Activated CD8-positive, alpha-beta memory T cell treated with anti-CD3 and anti-CD28 coated beads, Interleukin-2, amount 50 U/mL, for 4 hours (primary cell): ENCODE data around the gene SCYL2.
A peak's percentile ranks its signal among the peaks of the same experiment; 100 is the strongest.
"Not testable (repeated sequence)": the region's sequence is repeated elsewhere in the genome, so short reads cannot be mapped to it uniquely, and the experiment has no call there.

Source experiments
- DNase-seq: peaks from one replicate; pipeline ENCODE4 v3.0.0-alpha.2; 2020

SCYL2 gene

GRCh38 chr12:100266835-100267602 lies at the start of gene SCYL2, which contains the start of gene DEPDC4:
SCYL2 (plus strand) TSS chr12:100267177; CDS start chr12:100282971, 15,794 bp downstream.
DEPDC4 (minus strand) TSS chr12:100267079; CDS start chr12:100267076, 3 bp downstream.
- peak; percentile 91 for DNase-seq

- DNase-seq, result no peak
These were observed 47.5 kb upstream of the SCYL2 start for GRCh38 chr12:100219328-100220109.

GRCh38 chr12:100221523-100221922 lies 45.5 kb upstream of the SCYL2 start:
- DNase-seq, result no peak

- not testable (repeated sequence) for DNase-seq
These were observed 44.8 kb upstream of the SCYL2 start for GRCh38 chr12:100222173-100222572.

GRCh38 chr12:100225491-100225890 lies 41.5 kb upstream of the SCYL2 start:
- no peak for DNase-seq

- DNase-seq, result no peak
These were observed 37.8 kb upstream of the SCYL2 start for GRCh38 chr12:100229036-100229635.

- DNase-seq, result no peak
These were observed 37.1 kb upstream of the SCYL2 start for GRCh38 chr12:100229876-100230275.

- DNase-seq, result not testable (repeated sequence)
These were observed 35.1 kb upstream of the SCYL2 start for GRCh38 chr12:100231873-100232272.

GRCh38 chr12:100234166-100234565 lies 32.8 kb upstream of the SCYL2 start:
- DNase-seq, result no peak

- DNase-seq, result no peak
These were observed 32.2 kb upstream of the SCYL2 start for GRCh38 chr12:100234591-100235304.

GRCh38 chr12:100238801-100239200 lies 28.2 kb upstream of the SCYL2 start:
- DNase-seq, result no peak

- DNase-seq, result no peak
These were observed 27.4 kb upstream of the SCYL2 start for GRCh38 chr12:100239589-100239988.

- no peak for DNase-seq
These were observed 23.8 kb upstream of the SCYL2 start for GRCh38 chr12:100243137-100243536.

- no peak for DNase-seq
These were observed 19.2 kb upstream of the SCYL2 start for GRCh38 chr12:100247765-100248164.

- no peak for DNase-seq
These were observed 18.1 kb upstream of the SCYL2 start for GRCh38 chr12:100248886-100249285.

GRCh38 chr12:100249941-100250340 lies 17.0 kb upstream of the SCYL2 start:
- no peak for DNase-seq

GRCh38 chr12:100251917-100252316 lies 15.1 kb upstream of the SCYL2 start:
- no peak for DNase-seq

GRCh38 chr12:100253437-100253836 lies 13.5 kb upstream of the SCYL2 start:
- no peak for DNase-seq

GRCh38 chr12:100254876-100255275 lies 12.1 kb upstream of the SCYL2 start:
- DNase-seq, result no peak

- DNase-seq, result no peak
These were observed 8.8 kb upstream of the SCYL2 start for GRCh38 chr12:100258127-100258526.

- no peak for DNase-seq
These were observed 3.8 kb upstream of the SCYL2 start for GRCh38 chr12:100263131-100263530.

GRCh38 chr12:100265107-100265506 lies 1.9 kb upstream of the SCYL2 start:
- not testable (repeated sequence) for DNase-seq
